Esophagus squamous epithelium (tissue), 4 donors: ENCODE measurements around the gene CDK5R2.

Experiments used
- CTCF ChIP-seq, 6 experiments: fragments of 450-650 bp in 4 of 6; fragments of 200-600 bp in 2 of 6; sonication (generic) in 2 of 6; IDR thresholded peaks; one replicate each; pipeline ENCODE4 v1.5.1; 2016 to 2019; ENCODE audit warnings: antibody characterized with exemption in 6 of 6, mild to moderate bottlenecking in 4 of 6, moderate library complexity in 4 of 6
- POLR2A ChIP-seq, 4 donors: fragments of 450-650 bp; IDR thresholded peaks; one replicate each; pipeline ENCODE4 v1.6.1; 2017; ENCODE audit warnings: antibody characterized with exemption in 4 of 4, mild to moderate bottlenecking in 4 of 4, moderate library complexity in 3 of 4

GRCh38 chr2:218995561-218995960 is 36.1 kb downstream of the CDK5R2 start:
- TF ChIP-seq CTCF (IDR thresholded peaks at IDR 0.05) (no peak), POLR2A (IDR thresholded peaks at IDR 0.05) (no peak)
